Measurements from ENCODE around the gene SLC46A3.

SLC46A3 gene

DNA sequence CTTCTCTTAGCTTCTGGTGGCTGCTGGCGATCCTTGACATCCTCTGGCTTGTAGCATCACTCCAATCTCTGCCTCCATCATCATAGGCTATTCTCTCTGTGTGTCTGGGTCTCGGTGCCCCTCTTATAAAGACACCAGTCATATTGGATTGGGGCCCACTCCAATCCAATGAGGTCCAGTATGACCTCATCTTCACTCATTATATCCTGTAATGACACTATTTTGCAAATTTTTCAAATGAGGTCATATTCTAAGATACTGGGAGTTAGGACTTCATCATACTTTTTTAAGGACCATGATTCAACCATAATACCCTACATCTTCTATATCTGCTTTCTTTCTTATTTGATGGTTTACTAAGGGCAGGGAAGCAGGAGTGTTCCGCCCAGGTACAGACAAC is 12.0 kb upstream of the SLC46A3 start:
- Histone ChIP-seq H3K4me1 (ENCODE audit: control insufficient read depth, insufficient read depth, low read length) (no peaks in the 10 kb centered on the region), H3K27ac (ENCODE audit: low read length) (no peak overlapping the region), H3K4me3 (ENCODE audit: low read length) (no peak overlapping the region), H3K27me3 (ENCODE audit: control insufficient read depth, insufficient read depth, low read length) (no peaks in the 10 kb centered on the region), H3K36me3 (ENCODE audit: control insufficient read depth, insufficient read depth, low read length) (no peaks in the 10 kb centered on the region), H3K9me3 (ENCODE audit: control insufficient read depth, insufficient read depth, low read length) (no peaks in the 10 kb centered on the region)
- no peak for DNase-seq (ENCODE audit: low read depth, low spot score)
- WGBS (ENCODE audit: insufficient coverage, insufficient read length) = no CpG with 5 or more reads among the region's 3 CpGs

DNA sequence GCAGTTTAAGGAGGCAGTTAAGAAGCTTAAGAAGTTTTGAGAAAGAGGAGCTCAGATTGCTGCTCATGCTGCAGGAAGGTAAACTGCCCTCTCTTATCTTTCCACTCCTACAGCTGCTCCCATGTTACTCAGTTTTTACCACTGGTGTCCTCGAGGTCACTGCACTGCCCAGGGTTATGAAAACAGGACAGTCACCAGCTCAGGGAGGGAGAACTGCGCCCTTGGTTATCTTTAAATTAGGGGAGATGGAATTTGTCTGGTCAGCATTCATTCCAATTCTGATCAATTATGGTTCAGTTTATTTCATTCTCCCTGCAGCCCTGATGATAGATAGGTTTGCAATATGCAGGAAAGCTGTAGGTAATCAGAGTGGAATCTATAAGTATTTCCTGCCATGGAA is 10.8 kb upstream of the SLC46A3 start:
- no CpG with 5 or more reads among the region's 2 CpGs for WGBS (ENCODE audit: insufficient coverage, insufficient read length)
- DNase-seq (ENCODE audit: low read depth, low spot score) = no peak
- Histone ChIP-seq H3K4me3 (ENCODE audit: low read length) (no peak overlapping the region), H3K4me1 (ENCODE audit: control insufficient read depth, insufficient read depth, low read length) (no peaks in the 10 kb centered on the region), H3K27me3 (ENCODE audit: control insufficient read depth, insufficient read depth, low read length) (no peaks in the 10 kb centered on the region), H3K9me3 (ENCODE audit: control insufficient read depth, insufficient read depth, low read length) (no peaks in the 10 kb centered on the region), H3K27ac (ENCODE audit: low read length) (no peak overlapping the region), H3K36me3 (ENCODE audit: control insufficient read depth, insufficient read depth, low read length) (no peaks in the 10 kb centered on the region)

DNA sequence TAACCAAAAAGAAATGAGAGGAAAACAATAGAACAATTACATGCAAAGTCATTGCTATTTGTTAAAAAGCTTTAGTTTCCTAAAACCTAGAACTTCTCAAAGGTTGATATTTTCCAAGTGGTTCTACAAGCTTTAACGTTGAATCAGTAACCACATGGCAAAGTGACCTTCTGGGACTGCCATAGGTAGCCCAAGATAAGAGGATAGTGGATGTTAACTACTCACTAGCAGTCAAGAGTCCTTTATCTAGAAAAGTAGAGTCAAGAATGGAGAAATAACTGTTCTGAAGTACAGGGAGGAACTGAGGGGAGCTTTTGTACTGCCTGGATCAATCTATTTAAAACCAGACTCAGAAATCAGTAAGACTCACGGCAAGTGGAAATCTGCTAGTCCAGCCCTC is 9.9 kb upstream of the SLC46A3 start:
- DNase-seq (ENCODE audit: low read depth, low spot score) = no peak
- no peaks in the 10 kb centered on the region for H3K27me3 ChIP-seq (ENCODE audit: control insufficient read depth, insufficient read depth, low read length)
- no peak overlapping the region for H3K4me3 ChIP-seq (ENCODE audit: low read length)
- no peaks in the 10 kb centered on the region for H3K36me3 ChIP-seq (ENCODE audit: control insufficient read depth, insufficient read depth, low read length)
- H3K9me3 ChIP-seq (ENCODE audit: control insufficient read depth, insufficient read depth, low read length) = no peaks in the 10 kb centered on the region
- WGBS (ENCODE audit: insufficient coverage, insufficient read length) = no CpG with 5 or more reads among the region's 2 CpGs
- H3K4me1 ChIP-seq (ENCODE audit: control insufficient read depth, insufficient read depth, low read length) = no peaks in the 10 kb centered on the region
- no peak overlapping the region for H3K27ac ChIP-seq (ENCODE audit: low read length)

DNA sequence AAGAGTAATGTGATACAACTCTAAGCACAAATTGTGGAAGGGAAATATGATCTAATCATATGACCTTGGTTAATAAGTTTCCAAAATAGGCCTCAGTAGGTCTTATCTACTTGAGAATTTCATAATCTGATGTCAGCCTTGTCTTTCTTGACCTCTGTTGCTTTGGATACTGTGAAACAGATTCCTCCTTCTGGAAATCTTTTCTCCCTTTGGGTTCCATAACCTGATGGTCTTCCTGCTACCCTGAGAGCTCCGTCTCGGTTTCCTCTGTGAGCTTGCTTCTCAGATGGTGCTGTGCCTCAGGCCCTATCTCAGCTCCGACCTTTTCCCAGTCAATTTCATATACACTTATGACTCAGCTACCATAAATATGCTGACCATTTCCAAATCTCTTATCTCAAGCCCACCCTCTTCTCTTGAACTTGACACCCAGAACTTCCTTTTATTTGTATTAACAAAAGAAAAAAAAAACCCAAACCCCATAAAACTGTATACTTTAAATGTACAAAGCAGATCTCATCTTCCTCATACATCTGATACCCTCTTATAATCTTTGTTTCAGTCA is 6.4 kb upstream of the SLC46A3 start:
- Histone ChIP-seq H3K9me3 (ENCODE audit: control insufficient read depth, insufficient read depth, low read length) (no peaks in the 10 kb centered on the region), H3K36me3 (ENCODE audit: control insufficient read depth, insufficient read depth, low read length) (no peaks in the 10 kb centered on the region), H3K4me3 (ENCODE audit: low read length) (no peak overlapping the region), H3K4me1 (ENCODE audit: control insufficient read depth, insufficient read depth, low read length) (no peaks in the 10 kb centered on the region), H3K27ac (ENCODE audit: low read length) (no peak overlapping the region), H3K27me3 (ENCODE audit: control insufficient read depth, insufficient read depth, low read length) (no peaks in the 10 kb centered on the region)
- no peak for DNase-seq (ENCODE audit: low read depth, low spot score)
- WGBS (ENCODE audit: insufficient coverage, insufficient read length) = no CpG with 5 or more reads among the region's 3 CpGs

DNA sequence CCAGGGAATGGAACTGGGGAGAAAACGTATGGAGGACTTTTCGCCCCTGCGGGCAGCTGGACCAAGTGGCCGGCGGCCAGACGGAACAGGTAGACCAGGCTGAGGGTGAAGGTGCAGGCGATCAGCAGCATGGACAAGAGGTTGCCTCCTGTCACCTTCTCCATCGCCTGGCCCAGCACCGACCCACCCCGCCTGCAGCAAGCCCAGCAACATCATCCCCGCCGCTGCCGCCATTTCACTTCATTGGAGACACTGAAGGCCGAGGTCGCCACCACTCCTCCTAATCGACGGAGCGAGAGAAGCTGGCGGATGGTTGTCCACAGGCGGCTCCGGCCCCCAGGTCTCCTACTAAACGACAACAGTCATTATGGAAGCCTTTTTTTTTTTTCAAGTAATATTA is 5.0 kb upstream of the SLC46A3 start:
- no CpG with 5 or more reads among the region's 22 CpGs for WGBS (ENCODE audit: insufficient coverage, insufficient read length)
- no peaks in the 10 kb centered on the region for H3K27me3 ChIP-seq (ENCODE audit: control insufficient read depth, insufficient read depth, low read length)
- no peaks in the 10 kb centered on the region for H3K36me3 ChIP-seq (ENCODE audit: control insufficient read depth, insufficient read depth, low read length)
- no peak overlapping the region for H3K4me3 ChIP-seq (ENCODE audit: low read length)
- H3K9me3 ChIP-seq (ENCODE audit: control insufficient read depth, insufficient read depth, low read length) = no peaks in the 10 kb centered on the region
- H3K4me1 ChIP-seq (ENCODE audit: control insufficient read depth, insufficient read depth, low read length) = no peaks in the 10 kb centered on the region
- no peak overlapping the region for H3K27ac ChIP-seq (ENCODE audit: low read length)
- no peak for DNase-seq (ENCODE audit: low read depth, low spot score)

DNA sequence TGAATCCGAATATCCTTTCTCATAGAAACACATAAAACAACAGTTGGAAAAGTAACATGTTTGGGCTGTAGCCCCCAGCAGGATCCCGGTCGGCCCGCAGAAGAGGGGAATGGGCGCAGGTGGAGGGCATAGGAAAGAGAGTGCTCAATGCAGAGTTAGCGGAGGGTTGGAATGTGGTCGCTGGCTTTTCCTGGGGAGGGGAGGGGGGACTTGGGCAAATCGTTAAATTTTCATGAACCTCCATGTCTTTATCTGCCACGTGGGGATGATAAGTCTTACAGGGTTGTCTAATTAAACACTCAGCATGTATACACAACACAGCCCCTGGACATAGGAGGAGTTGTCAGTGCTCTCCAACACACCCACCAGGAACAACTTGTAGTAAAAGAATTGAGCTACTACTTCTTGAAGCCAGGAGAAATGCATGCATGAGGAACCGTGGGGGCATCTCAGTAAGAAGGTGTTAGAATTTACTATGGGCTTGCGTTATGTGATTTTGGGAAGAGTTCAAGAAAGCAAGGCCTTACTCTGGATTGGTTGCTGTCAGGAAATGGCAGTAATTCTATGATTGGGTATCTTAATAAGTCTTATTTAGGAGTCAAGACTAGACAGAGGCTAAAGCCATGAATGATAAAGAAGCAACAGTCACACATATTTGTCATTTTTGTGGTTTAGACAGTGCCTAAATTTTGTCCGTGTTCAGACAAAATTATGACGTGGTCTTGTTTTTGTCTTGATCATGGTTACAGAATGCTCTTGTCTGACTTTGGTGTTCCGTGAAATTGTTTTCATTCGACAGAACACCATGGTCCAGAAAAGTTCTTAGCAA is 671 bp upstream of the SLC46A3 start:
- peak overlapping the region; percentile 74; the same call in 1 of the 2 replicates for H3K4me3 ChIP-seq (ENCODE audit: low read length)
- H3K9me3 ChIP-seq (ENCODE audit: control insufficient read depth, insufficient read depth, low read length) = no peaks in the 10 kb centered on the region
- WGBS (ENCODE audit: insufficient coverage, insufficient read length) = no CpG with 5 or more reads among the region's 15 CpGs
- no peaks in the 10 kb centered on the region for H3K36me3 ChIP-seq (ENCODE audit: control insufficient read depth, insufficient read depth, low read length)
- no peaks in the 10 kb centered on the region for H3K4me1 ChIP-seq (ENCODE audit: control insufficient read depth, insufficient read depth, low read length)
- H3K27ac ChIP-seq (ENCODE audit: low read length) = no peak overlapping the region
- H3K27me3 ChIP-seq (ENCODE audit: control insufficient read depth, insufficient read depth, low read length) = peaks cover 3% of the 10 kb centered on the region; the same call in 1 of the 2 replicates
- no peak for DNase-seq (ENCODE audit: low read depth, low spot score)

DNA sequence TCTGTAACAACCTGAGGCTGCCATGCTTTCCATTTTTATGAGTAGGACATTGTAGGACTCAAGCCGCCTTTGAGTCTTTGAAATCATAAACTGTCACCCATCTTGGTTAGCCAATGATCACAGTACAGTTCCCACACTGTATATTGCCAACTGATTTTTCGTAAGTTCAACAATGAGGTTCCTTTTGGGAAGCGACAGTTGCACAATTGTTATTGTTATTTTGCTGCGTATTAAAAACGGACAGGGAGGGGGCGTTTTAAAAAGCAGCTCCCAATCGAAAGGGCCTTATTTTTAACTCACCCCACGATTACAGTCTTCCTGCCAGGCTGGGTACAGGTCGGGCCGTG is 601 bp downstream of the SLC46A3 start:
- Histone ChIP-seq H3K4me1 (ENCODE audit: control insufficient read depth, insufficient read depth, low read length) (no peaks in the 10 kb centered on the region), H3K9me3 (ENCODE audit: control insufficient read depth, insufficient read depth, low read length) (no peaks in the 10 kb centered on the region), H3K36me3 (ENCODE audit: control insufficient read depth, insufficient read depth, low read length) (no peaks in the 10 kb centered on the region), H3K27ac (ENCODE audit: low read length) (no peak overlapping the region), H3K4me3 (ENCODE audit: low read length) (peak overlapping the region; percentile 74; the same call in 1 of the 2 replicates), H3K27me3 (ENCODE audit: control insufficient read depth, insufficient read depth, low read length) (peaks cover 3% of the 10 kb centered on the region; the same call in 1 of the 2 replicates)
- no CpG with 5 or more reads among the region's 10 CpGs for WGBS (ENCODE audit: insufficient coverage, insufficient read length)
- DNase-seq (ENCODE audit: low read depth, low spot score) = no peak

DNA sequence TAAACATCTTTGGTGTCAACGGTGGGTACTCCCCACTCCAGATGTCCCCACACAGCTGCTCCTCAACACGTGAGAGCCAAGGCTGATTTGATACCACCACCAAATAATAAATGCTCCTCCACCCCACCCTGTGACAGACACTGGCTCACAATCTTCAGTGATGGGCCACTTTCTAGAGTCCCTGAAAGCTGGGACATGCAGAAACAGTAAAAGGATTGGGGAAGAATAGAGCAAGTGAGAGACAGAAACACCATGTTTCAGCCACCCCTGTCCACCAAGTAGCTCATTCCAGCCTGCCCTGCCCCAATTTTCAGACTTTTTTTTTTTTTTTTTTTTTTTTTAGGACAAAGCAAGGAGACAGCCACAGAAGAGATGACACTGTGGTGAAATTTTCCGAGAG is 1.6 kb downstream of the SLC46A3 start:
- Histone ChIP-seq H3K4me1 (ENCODE audit: control insufficient read depth, insufficient read depth, low read length) (no peaks in the 10 kb centered on the region), H3K27ac (ENCODE audit: low read length) (no peak overlapping the region), H3K27me3 (ENCODE audit: control insufficient read depth, insufficient read depth, low read length) (peaks cover 3% of the 10 kb centered on the region; the same call in 1 of the 2 replicates), H3K4me3 (ENCODE audit: low read length) (no peak overlapping the region), H3K36me3 (ENCODE audit: control insufficient read depth, insufficient read depth, low read length) (no peaks in the 10 kb centered on the region), H3K9me3 (ENCODE audit: control insufficient read depth, insufficient read depth, low read length) (no peaks in the 10 kb centered on the region)
- no CpG with 5 or more reads among the region's 3 CpGs for WGBS (ENCODE audit: insufficient coverage, insufficient read length)
- no peak for DNase-seq (ENCODE audit: low read depth, low spot score)

DNA sequence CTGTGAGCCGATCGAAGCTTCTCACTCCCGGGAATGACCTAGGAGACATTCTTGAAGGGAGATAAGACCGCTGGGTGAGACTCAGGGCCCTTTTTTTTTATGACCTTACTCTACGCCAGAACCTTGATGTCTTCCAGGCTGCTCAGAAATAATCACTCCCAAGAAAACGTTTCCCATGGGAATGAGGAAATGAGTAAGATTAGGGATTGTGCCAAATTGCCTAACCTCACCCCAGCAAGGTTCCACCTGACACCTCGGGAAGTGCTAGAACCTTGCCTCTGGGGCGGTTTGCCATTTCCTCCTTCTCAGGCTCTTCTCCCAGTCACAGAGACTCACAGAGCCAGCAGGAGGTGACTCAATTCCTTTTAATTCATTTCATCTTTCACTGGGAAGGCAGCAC is 2.3 kb downstream of the SLC46A3 start:
- DNase-seq (ENCODE audit: low read depth, low spot score) = no peak
- no peak overlapping the region for H3K4me3 ChIP-seq (ENCODE audit: low read length)

DNA sequence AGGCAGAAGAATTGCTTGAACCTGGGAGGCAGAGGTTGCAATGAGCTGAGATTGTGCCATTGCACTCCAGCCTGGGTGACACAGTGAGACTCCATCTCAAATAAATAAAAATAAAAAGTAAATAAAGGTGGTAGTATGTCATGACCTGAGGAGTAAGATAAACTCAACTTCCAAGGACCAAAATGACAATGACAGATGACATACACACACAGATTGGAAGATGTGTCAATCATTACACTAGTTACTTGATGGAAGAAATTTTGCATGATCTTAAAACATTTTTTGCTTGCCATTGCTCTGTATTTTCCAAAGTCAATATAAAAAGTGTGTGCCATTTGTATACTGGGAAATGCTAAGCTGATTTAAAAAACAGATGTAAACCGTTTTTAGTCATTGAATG is 4.1 kb downstream of the SLC46A3 start:
- no CpG with 5 or more reads among the region's 1 CpG for whole genome bisulfite sequencing (ENCODE audit: insufficient coverage, insufficient read length)
- Histone ChIP-seq H3K4me3 (ENCODE audit: low read length) (no peak overlapping the region), H3K4me1 (ENCODE audit: control insufficient read depth, insufficient read depth, low read length) (no peaks in the 10 kb centered on the region), H3K27ac (ENCODE audit: low read length) (no peak overlapping the region), H3K9me3 (ENCODE audit: control insufficient read depth, insufficient read depth, low read length) (no peaks in the 10 kb centered on the region), H3K27me3 (ENCODE audit: control insufficient read depth, insufficient read depth, low read length) (peaks cover 3% of the 10 kb centered on the region; the same call in 1 of the 2 replicates), H3K36me3 (ENCODE audit: control insufficient read depth, insufficient read depth, low read length) (no peaks in the 10 kb centered on the region)
- DNase-seq (ENCODE audit: low read depth, low spot score) = no peak

More for the DNA sequence above, 2.3 kb downstream of the SLC46A3 start:
- Histone ChIP-seq H3K9me3 (ENCODE audit: control insufficient read depth, insufficient read depth, low read length) (no peaks in the 10 kb centered on the region), H3K4me1 (ENCODE audit: control insufficient read depth, insufficient read depth, low read length) (no peaks in the 10 kb centered on the region), H3K27ac (ENCODE audit: low read length) (no peak overlapping the region), H3K36me3 (ENCODE audit: control insufficient read depth, insufficient read depth, low read length) (no peaks in the 10 kb centered on the region), H3K27me3 (ENCODE audit: control insufficient read depth, insufficient read depth, low read length) (peaks cover 3% of the 10 kb centered on the region; the same call in 1 of the 2 replicates)
- no CpG with 5 or more reads among the region's 8 CpGs for WGBS (ENCODE audit: insufficient coverage, insufficient read length)

DNA sequence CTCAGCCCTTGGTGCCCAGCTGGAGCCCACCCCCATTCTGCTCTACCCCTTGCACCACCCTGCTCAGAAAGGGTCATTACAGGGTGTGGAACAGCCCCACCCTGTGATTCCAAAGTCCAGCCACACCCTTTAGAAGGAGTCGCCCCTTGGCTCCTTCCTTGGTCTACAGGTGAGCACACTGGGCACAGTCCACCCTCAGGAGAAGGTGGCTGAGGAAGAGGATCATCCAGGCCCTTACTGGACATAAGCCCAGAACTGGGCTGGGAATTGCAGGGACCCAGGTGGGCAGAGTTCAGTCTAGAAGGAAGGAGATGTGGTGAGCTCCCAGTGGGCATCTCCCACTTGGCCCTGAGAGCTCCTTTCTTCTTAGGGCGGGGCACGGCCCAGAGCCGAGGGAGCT is 8.6 kb downstream of the SLC46A3 start:
- Histone ChIP-seq H3K27me3 (ENCODE audit: control insufficient read depth, insufficient read depth, low read length) (no peaks in the 10 kb centered on the region), H3K9me3 (ENCODE audit: control insufficient read depth, insufficient read depth, low read length) (no peaks in the 10 kb centered on the region)
- WGBS (ENCODE audit: insufficient coverage, insufficient read length) = no CpG with 5 or more reads among the region's 4 CpGs

More for the DNA sequence above, 8.6 kb downstream of the SLC46A3 start:
- no peak for DNase-seq (ENCODE audit: low read depth, low spot score)
- Histone ChIP-seq H3K27ac (ENCODE audit: low read length) (no peak overlapping the region), H3K36me3 (ENCODE audit: control insufficient read depth, insufficient read depth, low read length) (no peaks in the 10 kb centered on the region), H3K4me1 (ENCODE audit: control insufficient read depth, insufficient read depth, low read length) (no peaks in the 10 kb centered on the region), H3K4me3 (ENCODE audit: low read length) (no peak overlapping the region)
